Uterus (tissue), 4 donors: ENCODE results near the gene FAM110D. TPM values are rescaled to one million over a fixed set of nuclear protein-coding genes. Genes with fewer than 3 reads are reported as not detected.

Experiments used
- DNase-seq, 2 donors: peaks; one replicate each; pipeline ENCODE4 v3.0.0-alpha.2; 2019 to 2020
- H3K27ac ChIP-seq, 2 donors: fragments of 200-600 bp; sonication (generic); 1 replicate in 1 of 2; 2 replicates in 1 of 2; pipeline ENCODE4 v1.5.1; 2016 to 2018
- H3K27me3 ChIP-seq, 2 donors: fragments of 200-600 bp; sonication (generic); one replicate each; pipeline ENCODE4 v1.5.1; 2018 to 2019; ENCODE audit warnings: control low read depth in 1 of 2
- H3K36me3 ChIP-seq, 2 donors: fragments of 200-600 bp; sonication (generic); one replicate each; pipeline ENCODE4 v1.5.1; 2019; ENCODE audit warnings: control low read depth in 1 of 2
- H3K4me1 ChIP-seq, 2 donors: fragments of 200-600 bp; sonication (generic); one replicate each; pipeline ENCODE4 v1.5.1; 2018 to 2019; ENCODE audit warnings: control low read depth in 1 of 2
- H3K4me3 ChIP-seq, 2 donors: fragments of 200-600 bp; sonication (generic); 1 replicate in 1 of 2; 2 replicates in 1 of 2; pipeline ENCODE4 v1.5.1; 2018 to 2019; ENCODE audit warnings: mild to moderate bottlenecking in 1 of 2
- H3K9me3 ChIP-seq, 2 donors: fragments of 200-600 bp; sonication (generic); one replicate each; pipeline ENCODE4 v1.5.1; 2019; ENCODE audit warnings: control low read depth in 1 of 2
- POLR2A ChIP-seq, 2 donors: fragments of 450-650 bp; IDR thresholded peaks; one replicate each; pipeline ENCODE4 v1.6.1; 2016; ENCODE audit warnings: antibody characterized with exemption in 2 of 2, mild to moderate bottlenecking in 1 of 2, moderate library complexity in 1 of 2
- intact Hi-C: fragments of 100-400 bp; cut with DNase I; formaldehyde crosslinking; loops from one replicate; pipeline ENCODE4 v1.15.1; 2023; ENCODE audit warnings: low total_unique reads
- total RNA-seq, 4 donors: library from RNA; depleted of rRNA in 3 of 4; stranded (reverse); fragments of >200 nt in 3 of 4; gene quantifications; one replicate each; pipeline versions ENCODE4 v1.1.0 to v1.2.4, GENCODE V29; 2014 to 2023
- TF ChIP-seq, protein P1 (sequence below), 4 experiments: fragments of 200-600 bp in 2 of 4; fragments of 450-650 bp in 2 of 4; sonication (generic) in 2 of 4; IDR thresholded peaks; one replicate each; pipeline ENCODE4 v1.5.1; 2016 to 2019; ENCODE audit warnings: antibody characterized with exemption in 4 of 4, mild to moderate bottlenecking in 2 of 4, moderate library complexity in 1 of 4
- donor health status: DM: yes; HTN: yes; CAD: no.

FAM110D gene
- total RNA-seq, 4 donors from 2014 or later, result 3.2 to 21.0 (median 14.0) TPM

- TF ChIP-seq POLR2A (IDR thresholded peaks at IDR 0.05), result no peak
- TF ChIP-seq, protein P1, sequence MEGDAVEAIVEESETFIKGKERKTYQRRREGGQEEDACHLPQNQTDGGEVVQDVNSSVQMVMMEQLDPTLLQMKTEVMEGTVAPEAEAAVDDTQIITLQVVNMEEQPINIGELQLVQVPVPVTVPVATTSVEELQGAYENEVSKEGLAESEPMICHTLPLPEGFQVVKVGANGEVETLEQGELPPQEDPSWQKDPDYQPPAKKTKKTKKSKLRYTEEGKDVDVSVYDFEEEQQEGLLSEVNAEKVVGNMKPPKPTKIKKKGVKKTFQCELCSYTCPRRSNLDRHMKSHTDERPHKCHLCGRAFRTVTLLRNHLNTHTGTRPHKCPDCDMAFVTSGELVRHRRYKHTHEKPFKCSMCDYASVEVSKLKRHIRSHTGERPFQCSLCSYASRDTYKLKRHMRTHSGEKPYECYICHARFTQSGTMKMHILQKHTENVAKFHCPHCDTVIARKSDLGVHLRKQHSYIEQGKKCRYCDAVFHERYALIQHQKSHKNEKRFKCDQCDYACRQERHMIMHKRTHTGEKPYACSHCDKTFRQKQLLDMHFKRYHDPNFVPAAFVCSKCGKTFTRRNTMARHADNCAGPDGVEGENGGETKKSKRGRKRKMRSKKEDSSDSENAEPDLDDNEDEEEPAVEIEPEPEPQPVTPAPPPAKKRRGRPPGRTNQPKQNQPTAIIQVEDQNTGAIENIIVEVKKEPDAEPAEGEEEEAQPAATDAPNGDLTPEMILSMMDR (IDR thresholded peaks at IDR 0.05), result no peak
- intact Hi-C loops, result no loop called here
- no peak for DNase-seq
- Histone ChIP-seq H3K36me3 (no peaks in the 10 kb centered on the region), H3K27me3 (no peaks in the 10 kb centered on the region), H3K4me3 (no peak overlapping the region), H3K27ac (no peak overlapping the region), H3K4me1 (no peaks in the 10 kb centered on the region), H3K9me3 (no peaks in the 10 kb centered on the region)
These were observed 26.6 kb upstream of the FAM110D start for GRCh38 chr1:26132128-26132833.

GRCh38 chr1:26132834-26133167, 26.1 kb upstream of the FAM110D start:
- no peak overlapping the region for H3K27ac ChIP-seq
- no peaks in the 10 kb centered on the region for H3K36me3 ChIP-seq
- DNase-seq, result no peak
- H3K27me3 ChIP-seq, result no peaks in the 10 kb centered on the region
- intact Hi-C loops, result no loop called here
- no peak for TF ChIP-seq POLR2A (IDR thresholded peaks at IDR 0.05)
- TF ChIP-seq, protein P1 (IDR thresholded peaks at IDR 0.05), result no peak
- no peaks in the 10 kb centered on the region for H3K4me1 ChIP-seq
- no peaks in the 10 kb centered on the region for H3K9me3 ChIP-seq
- H3K4me3 ChIP-seq, result no peak overlapping the region

- TF ChIP-seq, protein P1 (IDR thresholded peaks at IDR 0.05), result no peak
- TF ChIP-seq POLR2A (IDR thresholded peaks at IDR 0.05), result no peak
- Histone ChIP-seq H3K4me3 (no peak overlapping the region), H3K36me3 (no peaks in the 10 kb centered on the region), H3K27ac (no peak overlapping the region), H3K9me3 (no peaks in the 10 kb centered on the region), H3K4me1 (no peaks in the 10 kb centered on the region), H3K27me3 (no peaks in the 10 kb centered on the region)
- intact Hi-C loops, result no loop called here
- DNase-seq, result no peak
These were observed 24.4 kb upstream of the FAM110D start for GRCh38 chr1:26134466-26134865.

DNA sequence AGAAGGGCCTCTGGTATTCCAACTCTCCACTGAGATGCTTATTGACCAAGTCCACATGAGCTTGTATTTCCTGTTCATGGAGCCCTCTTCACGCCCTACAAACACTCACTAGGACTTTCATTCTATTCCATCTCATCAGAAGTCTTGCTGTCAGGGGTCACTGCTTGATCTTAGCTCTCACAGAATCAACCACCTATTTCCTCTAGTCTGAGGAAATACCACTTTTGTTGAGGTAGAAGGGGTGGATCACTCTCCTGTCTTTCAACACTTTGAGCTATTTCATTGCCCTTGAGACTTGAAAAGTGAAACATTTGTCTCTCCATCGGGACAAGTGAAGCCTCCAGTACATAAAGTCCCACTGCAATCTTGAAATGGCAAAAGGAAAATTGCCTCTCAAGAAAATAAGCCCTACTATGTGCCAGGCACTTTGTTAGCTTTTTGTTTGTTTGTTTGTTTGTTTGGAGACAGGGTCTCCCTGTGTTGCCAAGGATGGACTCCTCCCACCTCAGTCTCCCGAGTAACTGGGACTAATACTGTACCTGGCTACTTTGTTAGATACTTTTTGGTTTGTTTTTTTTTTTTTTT, 19.8 kb upstream of the FAM110D start:
- Histone ChIP-seq H3K36me3 (no peaks in the 10 kb centered on the region), H3K4me1 (no peaks in the 10 kb centered on the region), H3K4me3 (no peak overlapping the region), H3K9me3 (no peaks in the 10 kb centered on the region), H3K27ac (no peak overlapping the region), H3K27me3 (no peaks in the 10 kb centered on the region)
- intact Hi-C loops, result no loop called here
- TF ChIP-seq, protein P1 (IDR thresholded peaks at IDR 0.05), result no peak
- TF ChIP-seq POLR2A (IDR thresholded peaks at IDR 0.05), result no peak
- no peak for DNase-seq

DNA sequence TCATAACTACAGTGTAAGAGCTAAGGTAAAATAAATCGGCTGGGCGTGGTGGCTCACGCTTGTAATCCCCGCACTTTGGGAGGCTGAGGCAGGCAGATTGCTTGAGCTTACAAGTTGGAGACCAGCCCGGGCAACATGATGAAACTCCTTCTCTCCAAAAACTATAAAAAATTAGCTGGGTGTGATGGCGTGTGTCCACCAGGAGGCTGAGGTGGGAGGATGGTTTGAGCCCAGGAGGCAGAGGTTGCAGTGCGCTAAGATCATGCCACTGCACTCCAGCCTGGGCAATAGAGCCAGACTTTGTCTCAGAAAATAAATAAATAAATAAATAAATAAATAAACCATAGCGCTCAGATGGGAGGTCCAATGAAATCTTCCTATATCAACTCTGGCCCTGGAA, 16.7 kb upstream of the FAM110D start:
- Histone ChIP-seq H3K27ac (no peak overlapping the region), H3K9me3 (no peaks in the 10 kb centered on the region), H3K27me3 (no peaks in the 10 kb centered on the region), H3K4me3 (no peak overlapping the region), H3K36me3 (no peaks in the 10 kb centered on the region), H3K4me1 (no peaks in the 10 kb centered on the region)
- DNase-seq, result no peak
- intact Hi-C loops, result no loop called here
- TF ChIP-seq, protein P1 (IDR thresholded peaks at IDR 0.05), result no peak
- TF ChIP-seq POLR2A (IDR thresholded peaks at IDR 0.05), result no peak
